AG20443 (cell line): Measurements from ENCODE around the gene PSMG3.

Experiments used
- DNase-seq: peaks from one replicate; pipeline ENCODE4 v3.0.0; 2012; ENCODE audit warnings: low spot score, mixed read lengths

The PSMG3 gene

GRCh38 chr7:1569833-1570632, at the start of gene PSMG3:
Gene PSMG3 (minus strand): TSS chr7:1570032. CDS start chr7:1569339, 693 bp downstream.
- peak; percentile 95 for DNase-seq

GRCh38 chr7:1618475-1618874, 48.6 kb upstream of the PSMG3 start:
- DNase-seq = no peak

- DNase-seq = no peak
Measured at GRCh38 chr7:1617957-1618356, 48.1 kb upstream of the PSMG3 start.

- no peak for DNase-seq
Measured at GRCh38 chr7:1616741-1617140, 46.9 kb upstream of the PSMG3 start.

GRCh38 chr7:1611708-1612241, 41.9 kb upstream of the PSMG3 start:
- peak; percentile 92 for DNase-seq

GRCh38 chr7:1610678-1611302, 41.0 kb upstream of the PSMG3 start:
- no peak for DNase-seq

GRCh38 chr7:1610013-1610677, 40.3 kb upstream of the PSMG3 start:
- no peak for DNase-seq

GRCh38 chr7:1609023-1609422, 39.2 kb upstream of the PSMG3 start:
- no peak for DNase-seq

GRCh38 chr7:1608318-1608717, 38.5 kb upstream of the PSMG3 start:
- no peak for DNase-seq

GRCh38 chr7:1607696-1608095, 37.9 kb upstream of the PSMG3 start:
- no peak for DNase-seq

GRCh38 chr7:1607001-1607400, 37.2 kb upstream of the PSMG3 start:
- DNase-seq = no peak

GRCh38 chr7:1604383-1604782, 34.6 kb upstream of the PSMG3 start:
- DNase-seq = no peak

- DNase-seq = no peak
Measured at GRCh38 chr7:1603346-1604225, 33.8 kb upstream of the PSMG3 start.

- DNase-seq = no peak
Measured at GRCh38 chr7:1602386-1602785, 32.6 kb upstream of the PSMG3 start.

- no peak for DNase-seq
Measured at GRCh38 chr7:1601956-1602355, 32.1 kb upstream of the PSMG3 start.

- DNase-seq = no peak
Measured at GRCh38 chr7:1599640-1600395, 30.0 kb upstream of the PSMG3 start.

- no peak for DNase-seq
Measured at GRCh38 chr7:1598961-1599639, 29.3 kb upstream of the PSMG3 start.

- DNase-seq = no peak
Measured at GRCh38 chr7:1598286-1598685, 28.5 kb upstream of the PSMG3 start.

- no peak for DNase-seq
Measured at GRCh38 chr7:1597791-1598190, 28.0 kb upstream of the PSMG3 start.

GRCh38 chr7:1597066-1597760, 27.4 kb upstream of the PSMG3 start:
- no peak for DNase-seq
